Osteocyte (in vitro differentiated cells): ENCODE measurements around the gene RABL6. TPM values are rescaled to one million over a fixed set of nuclear protein-coding genes. Genes with fewer than 3 reads are reported as not detected.
"Not testable (repeated sequence)": the region's sequence is repeated elsewhere in the genome, so short reads cannot be mapped to it uniquely, and the experiment has no call there.

Experiments used
- DNase-seq: peaks from one replicate; pipeline ENCODE4 v3.0.0; 2021; ENCODE audit warnings: mixed read lengths; ENCODE audit not compliant: unreplicated experiment; ENCODE audit errors: extremely low spot score
- H3K27ac Mint-ChIP-seq: one replicate; pipeline ENCODE4 v1.8.0; 2021; ENCODE audit warnings: mild to moderate bottlenecking, mixed read lengths; ENCODE audit not compliant: unreplicated experiment
- H3K27me3 Mint-ChIP-seq: one replicate; pipeline ENCODE4 v1.8.0; 2021; ENCODE audit warnings: mixed read lengths; ENCODE audit not compliant: unreplicated experiment
- H3K36me3 Mint-ChIP-seq: one replicate; pipeline ENCODE4 v1.8.0; 2021; ENCODE audit warnings: mixed read lengths; ENCODE audit not compliant: unreplicated experiment
- H3K4me1 Mint-ChIP-seq: one replicate; pipeline ENCODE4 v1.8.0; 2021; ENCODE audit warnings: mixed read lengths; ENCODE audit not compliant: unreplicated experiment
- H3K4me3 Mint-ChIP-seq: one replicate; pipeline ENCODE4 v1.8.0; 2021; ENCODE audit warnings: mild to moderate bottlenecking, moderate library complexity, mixed read lengths; ENCODE audit not compliant: unreplicated experiment
- H3K9me3 Mint-ChIP-seq: one replicate; pipeline ENCODE4 v1.8.0; 2021; ENCODE audit warnings: mixed read lengths; ENCODE audit not compliant: unreplicated experiment
- CTCF ChIP-seq: fragments of 200-600 bp; sonication (generic); IDR thresholded peaks from 2 replicates; pipeline ENCODE4 v1.5.0; 2021; ENCODE audit warnings: antibody characterized with exemption, mild to moderate bottlenecking, moderate library complexity
- total RNA-seq: library from RNA; stranded (reverse); gene quantifications from 2 replicates; pipeline ENCODE4 v1.2.1, GENCODE V29; 2021

The RABL6 gene
- total RNA-seq, 1 donor from 2014 or later, result 84.7 TPM

GRCh38 chr9:136867480-136867879 is 59.7 kb downstream of the RABL6 start:
- TF ChIP-seq CTCF, result no peak
- Mint-ChIP-seq H3K9me3 (no peaks in the 10 kb centered on the region), H3K36me3 (peaks cover 8% of the 10 kb centered on the region), H3K4me1 (peaks cover 12% of the 10 kb centered on the region), H3K27ac (peak overlapping the region; percentile 41), H3K27me3 (no peaks in the 10 kb centered on the region), H3K4me3 (peak overlapping the region; percentile 66)
- no peak for DNase-seq

GRCh38 chr9:136867917-136868316 is 60.2 kb downstream of the RABL6 start:
- H3K27ac Mint-ChIP-seq, result peak overlapping the region; percentile 41
- H3K4me1 Mint-ChIP-seq, result peaks cover 12% of the 10 kb centered on the region
- DNase-seq, result no peak
- TF ChIP-seq CTCF, result no peak
- no peak overlapping the region for H3K4me3 Mint-ChIP-seq
- H3K9me3 Mint-ChIP-seq, result no peaks in the 10 kb centered on the region
- no peaks in the 10 kb centered on the region for H3K27me3 Mint-ChIP-seq
- H3K36me3 Mint-ChIP-seq, result peaks cover 8% of the 10 kb centered on the region

- H3K4me3 Mint-ChIP-seq, result peak overlapping the region; percentile 48
- H3K9me3 Mint-ChIP-seq, result no peaks in the 10 kb centered on the region
- TF ChIP-seq CTCF, result no peak
- no peak overlapping the region for H3K27ac Mint-ChIP-seq
- peaks cover 4% of the 10 kb centered on the region for H3K36me3 Mint-ChIP-seq
- no peaks in the 10 kb centered on the region for H3K27me3 Mint-ChIP-seq
- no peak for DNase-seq
- H3K4me1 Mint-ChIP-seq, result peaks cover 12% of the 10 kb centered on the region
These were observed 60.9 kb downstream of the RABL6 start for GRCh38 chr9:136868644-136869043.

GRCh38 chr9:136869611-136870010 is 61.9 kb downstream of the RABL6 start:
- H3K4me3 Mint-ChIP-seq, DNase-seq, H3K36me3 Mint-ChIP-seq, H3K27me3 Mint-ChIP-seq, H3K4me1 Mint-ChIP-seq, H3K9me3 Mint-ChIP-seq, H3K27ac Mint-ChIP-seq: not testable (repeated sequence)

- Mint-ChIP-seq H3K27ac (no peak overlapping the region), H3K9me3 (no peaks in the 10 kb centered on the region), H3K36me3 (no peaks in the 10 kb centered on the region), H3K27me3 (peaks cover 4% of the 10 kb centered on the region), H3K4me1 (no peaks in the 10 kb centered on the region), H3K4me3 (no peak overlapping the region)
- DNase-seq, result no peak
- TF ChIP-seq CTCF, result no peak
These were observed 67.4 kb downstream of the RABL6 start for GRCh38 chr9:136875155-136875554.

- H3K27ac Mint-ChIP-seq, result no peak overlapping the region
- DNase-seq, result no peak
- no peaks in the 10 kb centered on the region for H3K36me3 Mint-ChIP-seq
- H3K4me3 Mint-ChIP-seq, result no peak overlapping the region
- H3K4me1 Mint-ChIP-seq, result peaks cover 2% of the 10 kb centered on the region
- no peak for TF ChIP-seq CTCF
- peaks cover 4% of the 10 kb centered on the region for H3K27me3 Mint-ChIP-seq
- no peaks in the 10 kb centered on the region for H3K9me3 Mint-ChIP-seq
These were observed 68.7 kb downstream of the RABL6 start for GRCh38 chr9:136876476-136876875.
